HepG2 (cell line): ENCODE data around the gene CD58.

Experiments used
- KAT7 ChIP-seq: IDR thresholded peaks from 2 replicates; pipeline ENCODE4 v1.6.1; 2018; ENCODE audit warnings: borderline replicate concordance, missing compliant biosample characterization
- MZF1 ChIP-seq: sonication (generic); formaldehyde crosslinking; IDR thresholded peaks from 2 replicates; pipeline ENCODE4 v1.8.1; 2023; ENCODE audit warnings: mild to moderate bottlenecking, missing genetic modification reagents, borderline replicate concordance
- POLR2A ChIP-seq, 2 experiments: IDR thresholded peaks; 2 replicates each; pipeline ENCODE4 v1.6.1; 2011; ENCODE audit warnings: low read depth in 2 of 2, low read length in 2 of 2, mild to moderate bottlenecking in 1 of 2, moderate library complexity in 1 of 2; ENCODE audit not compliant: insufficient read depth in 1 of 2
- SP2 ChIP-seq: sonication (generic); formaldehyde crosslinking; IDR thresholded peaks from 2 replicates; pipeline ENCODE4 v1.5.1; 2020; ENCODE audit warnings: mild to moderate bottlenecking, missing genetic modification reagents
- THAP11 ChIP-seq: IDR thresholded peaks from 2 replicates; pipeline ENCODE4 v1.6.1; 2016; ENCODE audit warnings: missing biosample characterization, missing genetic modification reagents
- TF ChIP-seq, protein P1 (sequence below): sonication (generic); formaldehyde crosslinking; IDR thresholded peaks from 2 replicates; pipeline ENCODE4 v1.5.0; 2020; ENCODE audit warnings: missing genetic modification reagents
- TF ChIP-seq, protein P2 (sequence below): sonication (generic); formaldehyde crosslinking; IDR thresholded peaks from 2 replicates; pipeline ENCODE4 v1.4.0; 2020; ENCODE audit warnings: missing genetic modification reagents

- TF ChIP-seq THAP11 (no peak), SP2 (CRISPR knock-in tag) (no peak), KAT7 (CRISPR knock-in tag) (no peak), MZF1 (CRISPR knock-in tag) (no peak), POLR2A (IDR thresholded peaks at IDR 0.05; ENCODE audit: insufficient read depth in 1 of 2, low read depth in 2 of 2, low read length in 2 of 2) (no peak)
- TF ChIP-seq, protein P1, sequence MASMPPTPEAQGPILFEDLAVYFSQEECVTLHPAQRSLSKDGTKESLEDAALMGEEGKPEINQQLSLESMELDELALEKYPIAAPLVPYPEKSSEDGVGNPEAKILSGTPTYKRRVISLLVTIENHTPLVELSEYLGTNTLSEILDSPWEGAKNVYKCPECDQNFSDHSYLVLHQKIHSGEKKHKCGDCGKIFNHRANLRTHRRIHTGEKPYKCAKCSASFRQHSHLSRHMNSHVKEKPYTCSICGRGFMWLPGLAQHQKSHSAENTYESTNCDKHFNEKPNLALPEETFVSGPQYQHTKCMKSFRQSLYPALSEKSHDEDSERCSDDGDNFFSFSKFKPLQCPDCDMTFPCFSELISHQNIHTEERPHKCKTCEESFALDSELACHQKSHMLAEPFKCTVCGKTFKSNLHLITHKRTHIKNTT, result no peak
- TF ChIP-seq, protein P2, sequence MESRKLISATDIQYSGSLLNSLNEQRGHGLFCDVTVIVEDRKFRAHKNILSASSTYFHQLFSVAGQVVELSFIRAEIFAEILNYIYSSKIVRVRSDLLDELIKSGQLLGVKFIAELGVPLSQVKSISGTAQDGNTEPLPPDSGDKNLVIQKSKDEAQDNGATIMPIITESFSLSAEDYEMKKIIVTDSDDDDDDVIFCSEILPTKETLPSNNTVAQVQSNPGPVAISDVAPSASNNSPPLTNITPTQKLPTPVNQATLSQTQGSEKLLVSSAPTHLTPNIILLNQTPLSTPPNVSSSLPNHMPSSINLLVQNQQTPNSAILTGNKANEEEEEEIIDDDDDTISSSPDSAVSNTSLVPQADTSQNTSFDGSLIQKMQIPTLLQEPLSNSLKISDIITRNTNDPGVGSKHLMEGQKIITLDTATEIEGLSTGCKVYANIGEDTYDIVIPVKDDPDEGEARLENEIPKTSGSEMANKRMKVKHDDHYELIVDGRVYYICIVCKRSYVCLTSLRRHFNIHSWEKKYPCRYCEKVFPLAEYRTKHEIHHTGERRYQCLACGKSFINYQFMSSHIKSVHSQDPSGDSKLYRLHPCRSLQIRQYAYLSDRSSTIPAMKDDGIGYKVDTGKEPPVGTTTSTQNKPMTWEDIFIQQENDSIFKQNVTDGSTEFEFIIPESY (CRISPR knock-in tag), result no peak
Observed at GRCh38 chr1:116476321-116476720, 94.5 kb downstream of the CD58 start.
